Astrocyte of the hippocampus (primary cell): Measurements from ENCODE around the gene CASR.
"Not testable (repeated sequence)": the region's sequence is repeated elsewhere in the genome, so short reads cannot be mapped to it uniquely, and the experiment has no call there.

ENCODE experiments used
- DNase-seq: peaks from one replicate; pipeline ENCODE4 v3.0.0; 2011; ENCODE audit warnings: low read depth, low spot score

The CASR gene

GRCh38 chr3:122183521-122183892 is at the start of gene CASR:
TSS of gene CASR (plus strand) at chr3:122183668. CDS start at chr3:122254190, 70,522 bp downstream.
- DNase-seq: peak; percentile 18

- no peak for DNase-seq
These were observed 37.0 kb upstream of the CASR start for GRCh38 chr3:122146466-122146865.

- no peak for DNase-seq
These were observed 34.4 kb upstream of the CASR start for GRCh38 chr3:122148941-122149627.

GRCh38 chr3:122151480-122151879 is 32.0 kb upstream of the CASR start:
- DNase-seq: no peak

- DNase-seq: not testable (repeated sequence)
These were observed 18.5 kb upstream of the CASR start for GRCh38 chr3:122164983-122165382.

- DNase-seq: no peak
These were observed 15.8 kb upstream of the CASR start for GRCh38 chr3:122167630-122168029.

GRCh38 chr3:122168044-122168443 is 15.4 kb upstream of the CASR start:
- no peak for DNase-seq

GRCh38 chr3:122169911-122170310 is 13.6 kb upstream of the CASR start:
- DNase-seq: no peak

- not testable (repeated sequence) for DNase-seq
These were observed 12.1 kb upstream of the CASR start for GRCh38 chr3:122171361-122171760.

- DNase-seq: no peak
These were observed 4.8 kb upstream of the CASR start for GRCh38 chr3:122178711-122179110.

- DNase-seq: peak; percentile 5
These were observed 574 bp downstream of the CASR start for GRCh38 chr3:122183893-122184590.

- DNase-seq: no peak
These were observed 1.1 kb downstream of the CASR start for GRCh38 chr3:122184591-122184929.

- no peak for DNase-seq
These were observed 2.9 kb downstream of the CASR start for GRCh38 chr3:122186372-122186771.

GRCh38 chr3:122188737-122189136 is 5.3 kb downstream of the CASR start:
- DNase-seq: no peak

GRCh38 chr3:122189357-122189756 is 5.9 kb downstream of the CASR start:
- DNase-seq: no peak

GRCh38 chr3:122190525-122190924 is 7.1 kb downstream of the CASR start:
- DNase-seq: no peak

- DNase-seq: no peak
These were observed 15.5 kb downstream of the CASR start for GRCh38 chr3:122198966-122199365.

- DNase-seq: no peak
These were observed 16.1 kb downstream of the CASR start for GRCh38 chr3:122199552-122199951.

GRCh38 chr3:122200661-122201060 is 17.2 kb downstream of the CASR start:
- no peak for DNase-seq

GRCh38 chr3:122201476-122201875 is 18.0 kb downstream of the CASR start:
- DNase-seq: not testable (repeated sequence)

GRCh38 chr3:122208579-122208978 is 25.1 kb downstream of the CASR start:
- DNase-seq: no peak

- no peak for DNase-seq
These were observed 30.2 kb downstream of the CASR start for GRCh38 chr3:122213650-122214049.

- DNase-seq: no peak
These were observed 31.2 kb downstream of the CASR start for GRCh38 chr3:122214711-122215110.
